GM12872 (cell line): ENCODE results near the gene METTL23.

ENCODE experiments used
- CTCF ChIP-seq: IDR thresholded peaks from 3 replicates; pipeline ENCODE4 v1.5.1; 2011; ENCODE audit warnings: low read depth, mild to moderate bottlenecking, low read length, moderate library complexity; ENCODE audit not compliant: insufficient read depth

Gene METTL23

GRCh38 chr17:76726776-76727718 lies at the start of gene METTL23:
Gene METTL23, plus strand, starts transcription at chr17:76726839. Its CDS starts 2,872 bp downstream, at chr17:76729711.
- TF ChIP-seq CTCF: peak; percentile 77

- TF ChIP-seq CTCF: no peak
Measured at GRCh38 chr17:76677406-76677805, 49.2 kb upstream of the METTL23 start.

GRCh38 chr17:76678330-76678729 lies 48.3 kb upstream of the METTL23 start:
- TF ChIP-seq CTCF: no peak

- no peak for TF ChIP-seq CTCF
Measured at GRCh38 chr17:76679239-76679638, 47.4 kb upstream of the METTL23 start.

- peak; percentile 87 for TF ChIP-seq CTCF
Measured at GRCh38 chr17:76681222-76682137, 45.2 kb upstream of the METTL23 start.

GRCh38 chr17:76682296-76682695 lies 44.3 kb upstream of the METTL23 start:
- no peak for TF ChIP-seq CTCF

GRCh38 chr17:76683011-76683755 lies 43.5 kb upstream of the METTL23 start:
- peak; percentile 24; the same call in 1 of the 3 replicates for TF ChIP-seq CTCF
